Sciatic nerve (tissue), 2 donors: ENCODE results near the gene PARD3. TPM values are rescaled to one million over a fixed set of nuclear protein-coding genes. Genes with fewer than 3 reads are reported as not detected.
"Not testable (repeated sequence)": the region's sequence is repeated elsewhere in the genome, so short reads cannot be mapped to it uniquely, and the experiment has no call there.

Experiments
- ATAC-seq: fragments of 200-7000 bp; cut with Tn5 transposase; one replicate; pipeline ENCODE4 v1.9.1; 2020; ENCODE audit warnings: mild to moderate bottlenecking, moderate library complexity
- DNase-seq: peaks from one replicate; pipeline ENCODE4 v3.0.0-alpha.2; 2020; ENCODE audit warnings: low spot score
- intact Hi-C: fragments of 100-400 bp; cut with DNase I; formaldehyde crosslinking; loops from one replicate; pipeline ENCODE4 v1.14.2; 2022
- total RNA-seq: library from RNA; stranded (reverse); fragmentation: NEBNext Ultra II Directional; extraction: Animal tissue kit (Norgen Biotek cat#: 25700); gene quantifications from one replicate; pipeline ENCODE4 v1.2.1, GENCODE V29; 2021
- donor health status: DM: no; HTN: no; CAD: no.
- donor health status: DM: no; HTN: no; CAD: no.

PARD3 gene
- total RNA-seq, 1 donor from 2014 or later, result 46.1 TPM

GRCh38 chr10:34710391-34710751, 104.7 kb downstream of the PARD3 start:
- intact Hi-C loops, result no loop called here
- DNase-seq (no peak), ATAC-seq (peak; percentile 87)

GRCh38 chr10:34709637-34710390, 105.3 kb downstream of the PARD3 start:
- intact Hi-C loops, result no loop called here
- DNase-seq (no peak), ATAC-seq (no peak)

GRCh38 chr10:34707656-34708055, 107.4 kb downstream of the PARD3 start:
- intact Hi-C loops, result no loop called here
- ATAC-seq (no peak), DNase-seq (no peak)

- ATAC-seq, DNase-seq, intact Hi-C loops: not testable (repeated sequence)
These were observed 108.1 kb downstream of the PARD3 start for GRCh38 chr10:34706992-34707391.

GRCh38 chr10:34706147-34706546, 108.9 kb downstream of the PARD3 start:
- intact Hi-C loops, result no loop called here
- DNase-seq (no peak), ATAC-seq (no peak)

GRCh38 chr10:34705563-34705962, 109.5 kb downstream of the PARD3 start:
- intact Hi-C loops, result no loop called here
- DNase-seq, result no peak
- no peak for ATAC-seq

- no peak for DNase-seq
- ATAC-seq, result no peak
- intact Hi-C loops, result no loop called here
These were observed 110.4 kb downstream of the PARD3 start for GRCh38 chr10:34704526-34705184.

GRCh38 chr10:34702982-34703381, 112.1 kb downstream of the PARD3 start:
- intact Hi-C loops, result no loop called here
- ATAC-seq (peak; percentile 40), DNase-seq (no peak)

- intact Hi-C loops, result no loop called here
- DNase-seq (no peak), ATAC-seq (peak; percentile 75)
These were observed 112.8 kb downstream of the PARD3 start for GRCh38 chr10:34702093-34702937.

- DNase-seq (no peak), ATAC-seq (no peak)
- intact Hi-C loops, result no loop called here
These were observed 113.9 kb downstream of the PARD3 start for GRCh38 chr10:34701194-34701593.

- DNase-seq, ATAC-seq, intact Hi-C loops: not testable (repeated sequence)
These were observed 114.3 kb downstream of the PARD3 start for GRCh38 chr10:34700752-34701151.

- DNase-seq (no peak), ATAC-seq (no peak)
- intact Hi-C loops, result no loop called here
These were observed 115.1 kb downstream of the PARD3 start for GRCh38 chr10:34699904-34700517.

- ATAC-seq (no peak), DNase-seq (no peak)
- intact Hi-C loops, result no loop called here
These were observed 116.1 kb downstream of the PARD3 start for GRCh38 chr10:34698979-34699378.

- intact Hi-C loops, result no loop called here
- no peak for ATAC-seq
- no peak for DNase-seq
These were observed 116.8 kb downstream of the PARD3 start for GRCh38 chr10:34698248-34698831.

- ATAC-seq (no peak), DNase-seq (no peak)
- intact Hi-C loops, result no loop called here
These were observed 117.5 kb downstream of the PARD3 start for GRCh38 chr10:34697351-34698247.

- intact Hi-C loops, result no loop called here
- DNase-seq (no peak), ATAC-seq (peak; percentile 38)
These were observed 118.7 kb downstream of the PARD3 start for GRCh38 chr10:34696423-34696822.

- ATAC-seq, result no peak
- DNase-seq, result no peak
- intact Hi-C loops, result no loop called here
These were observed 124.6 kb downstream of the PARD3 start for GRCh38 chr10:34690383-34691049.

- ATAC-seq (peak; percentile 68), DNase-seq (no peak)
- intact Hi-C loops, result no loop called here
These were observed 126.0 kb downstream of the PARD3 start for GRCh38 chr10:34689053-34689452.
